ENCODE data around the gene YBEY.

GRCh38 chr21:46327711-46328110 lies 41.6 kb downstream of the YBEY start:
- TF ChIP-seq CTCF (IDR thresholded peaks at IDR 0.05) (no peak), POLR2A (IDR thresholded peaks at IDR 0.05) (no peak)

Data from heart left ventricle (tissue), 13 donors.